Measurements from ENCODE around the gene KIF5A.

Gene KIF5A

DNA sequence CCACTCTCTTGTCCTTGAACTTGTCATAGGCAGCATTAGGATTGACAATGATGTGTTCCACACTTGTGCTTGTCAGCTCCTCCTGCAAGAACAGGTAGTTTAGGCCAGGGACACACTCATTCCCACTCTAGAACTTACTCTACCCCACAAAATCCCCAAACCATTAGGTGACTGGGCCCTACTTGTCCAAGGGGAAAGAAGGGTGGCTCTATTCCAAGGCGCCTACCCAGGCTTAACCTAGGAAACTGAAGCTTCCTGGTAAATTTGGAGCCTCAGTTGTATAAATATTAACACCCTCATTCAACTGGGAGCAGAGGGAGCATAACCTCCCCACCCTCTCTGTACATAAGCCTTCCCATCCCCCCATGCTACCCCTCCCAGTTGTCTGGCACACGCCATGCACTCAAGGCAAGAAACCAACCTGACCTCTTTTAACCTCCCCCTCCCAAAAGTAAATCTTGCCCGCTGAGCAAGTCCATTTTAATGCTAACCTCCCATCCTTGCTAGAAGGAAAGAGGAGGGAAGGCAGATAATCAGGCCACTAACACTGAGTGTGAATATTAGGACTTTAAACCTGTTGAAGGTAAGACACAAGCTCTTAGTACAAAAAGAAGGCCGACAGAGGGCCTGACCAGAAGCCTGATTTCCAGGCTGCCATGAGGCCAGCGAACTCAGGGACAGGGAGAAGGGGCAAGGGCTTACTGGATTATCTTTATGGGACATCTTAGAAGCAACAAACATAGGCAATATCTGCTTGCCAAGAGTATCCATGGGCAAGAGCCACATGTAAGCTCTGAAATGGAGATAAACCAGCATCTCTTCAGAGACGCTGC lies 13.9 kb upstream of the KIF5A start:
- DNase-seq (ENCODE audit: low spot score) = no peak

DNA sequence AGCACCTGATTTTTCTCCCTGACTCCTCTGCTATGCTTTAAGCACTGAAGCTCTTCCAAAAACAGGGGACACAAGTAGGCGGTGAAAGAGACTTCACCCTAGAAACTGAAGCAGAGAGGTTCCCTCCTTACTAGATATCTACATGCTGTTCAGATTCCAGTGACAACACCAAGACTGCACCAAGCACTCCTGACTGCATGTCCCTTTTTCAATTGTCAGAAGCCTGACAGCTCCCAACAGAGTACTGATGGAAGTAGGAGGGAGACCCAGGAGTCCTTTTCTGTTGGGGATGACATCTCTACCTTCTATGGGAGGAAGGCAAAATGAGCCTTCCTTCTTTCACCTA lies 13.3 kb upstream of the KIF5A start:
- DNase-seq (ENCODE audit: low spot score) = no peak

- DNase-seq (ENCODE audit: low spot score) = no peak
These were observed 10.6 kb upstream of the KIF5A start for GRCh38 chr12:57539134-57539768.

DNA sequence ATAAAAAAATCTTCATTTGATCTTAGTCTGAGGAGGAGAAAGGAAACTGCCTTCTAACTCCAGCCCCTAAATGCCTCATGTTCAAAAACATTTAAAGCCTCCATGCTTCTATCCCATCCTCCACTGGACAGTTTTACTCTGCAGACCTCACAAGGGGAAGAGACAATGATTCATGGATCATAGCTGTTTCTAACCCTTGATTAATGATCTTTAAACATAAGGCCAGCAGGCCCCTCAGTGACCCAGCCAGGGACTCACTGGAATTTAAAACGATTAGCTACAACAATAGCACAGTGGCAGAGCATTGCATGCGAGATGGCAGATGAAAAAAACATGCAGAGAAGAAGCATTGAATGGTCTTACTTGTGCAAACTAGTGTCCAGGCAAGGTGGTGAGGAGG lies 8.8 kb upstream of the KIF5A start:
- DNase-seq (ENCODE audit: low spot score) = no peak

GRCh38 chr12:57541717-57542116 lies 8.1 kb upstream of the KIF5A start:
- no peak for DNase-seq (ENCODE audit: low spot score)

DNA sequence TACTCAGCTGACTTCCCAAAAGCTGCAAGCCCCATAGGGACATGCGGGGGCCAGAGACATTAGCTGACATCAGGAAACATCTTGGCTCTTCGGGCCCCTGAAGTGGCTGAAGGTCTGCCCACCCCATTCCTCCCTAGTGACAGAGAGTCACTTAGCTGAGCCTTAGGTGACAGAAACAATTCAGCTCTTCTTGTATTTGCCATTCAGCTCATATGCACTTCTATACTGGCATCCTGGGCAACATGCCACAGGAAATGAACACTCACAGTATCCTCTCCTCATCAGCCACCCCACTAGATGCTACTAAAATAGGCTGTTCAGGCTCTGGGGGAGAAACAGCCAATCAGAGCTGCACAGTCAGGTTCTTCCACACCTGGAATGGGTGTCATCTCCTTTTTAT lies 6.3 kb upstream of the KIF5A start:
- DNase-seq (ENCODE audit: low spot score) = no peak

- DNase-seq (ENCODE audit: low spot score) = no peak
These were observed 3.9 kb upstream of the KIF5A start for GRCh38 chr12:57545809-57546437.

GRCh38 chr12:57546438-57547287 lies 3.2 kb upstream of the KIF5A start, which contains the start of gene DCTN2:
Gene DCTN2, minus strand, starts transcription at chr12:57547192. Its CDS starts 129 bp downstream, at chr12:57547063.
- peak; percentile 98 for DNase-seq (ENCODE audit: low spot score)

DNA sequence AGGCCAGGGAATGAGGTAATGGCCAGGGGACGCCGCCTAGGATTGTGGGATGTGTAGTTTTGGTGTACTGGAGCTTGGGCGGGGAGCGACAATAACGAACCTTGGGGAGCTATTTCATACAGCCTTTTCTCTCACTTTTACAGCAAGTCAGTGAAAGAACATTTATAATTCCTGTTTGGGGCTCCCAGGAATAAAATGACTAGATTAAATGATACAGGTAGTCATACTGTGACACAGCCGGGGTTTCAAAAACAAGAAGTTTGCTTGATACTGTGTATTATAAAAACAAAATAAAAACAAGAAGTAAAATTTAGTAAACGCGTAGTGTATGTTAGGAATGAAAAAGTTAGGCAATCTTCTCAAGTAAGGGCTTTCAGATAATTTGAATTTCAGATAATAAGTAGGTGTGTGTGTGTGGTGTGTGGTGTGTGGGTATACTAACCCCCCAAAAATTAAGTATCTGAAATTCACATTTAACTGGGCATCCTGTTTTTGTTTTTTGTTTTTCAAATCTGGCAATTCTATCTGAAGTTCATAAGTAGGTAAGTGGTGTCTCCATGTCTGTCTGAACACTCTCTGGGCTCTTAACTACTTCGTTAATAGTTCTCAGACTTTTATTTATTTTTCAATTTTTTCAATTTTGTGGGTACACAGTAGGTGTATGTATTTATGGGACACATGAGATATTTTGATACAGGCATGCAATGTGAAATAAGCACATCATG lies 2.4 kb upstream of the KIF5A start:
- DNase-seq (ENCODE audit: low spot score) = no peak

- no peak for DNase-seq (ENCODE audit: low spot score)
These were observed 1.9 kb upstream of the KIF5A start for GRCh38 chr12:57548013-57548315.

DNA sequence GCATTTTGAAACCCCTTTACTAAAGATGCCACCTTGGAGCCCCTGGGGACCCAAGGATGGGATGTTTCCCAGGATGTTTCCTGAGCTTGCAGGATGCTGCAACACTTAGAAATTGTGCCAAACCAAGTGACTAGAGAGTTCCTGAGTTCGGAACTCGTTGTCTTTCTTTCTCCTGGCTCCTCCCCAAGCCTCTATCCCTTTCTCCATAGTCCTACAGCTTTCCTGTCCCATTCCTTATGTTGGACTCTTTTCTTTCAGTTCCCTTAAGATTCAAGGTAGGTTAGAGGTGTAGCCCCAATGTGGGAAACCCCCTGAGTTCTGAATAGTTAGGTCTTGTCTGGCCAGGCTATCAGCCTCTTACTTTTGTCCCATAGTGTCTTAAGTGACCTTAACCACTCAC lies 1.4 kb upstream of the KIF5A start:
- DNase-seq (ENCODE audit: low spot score) = no peak

DNA sequence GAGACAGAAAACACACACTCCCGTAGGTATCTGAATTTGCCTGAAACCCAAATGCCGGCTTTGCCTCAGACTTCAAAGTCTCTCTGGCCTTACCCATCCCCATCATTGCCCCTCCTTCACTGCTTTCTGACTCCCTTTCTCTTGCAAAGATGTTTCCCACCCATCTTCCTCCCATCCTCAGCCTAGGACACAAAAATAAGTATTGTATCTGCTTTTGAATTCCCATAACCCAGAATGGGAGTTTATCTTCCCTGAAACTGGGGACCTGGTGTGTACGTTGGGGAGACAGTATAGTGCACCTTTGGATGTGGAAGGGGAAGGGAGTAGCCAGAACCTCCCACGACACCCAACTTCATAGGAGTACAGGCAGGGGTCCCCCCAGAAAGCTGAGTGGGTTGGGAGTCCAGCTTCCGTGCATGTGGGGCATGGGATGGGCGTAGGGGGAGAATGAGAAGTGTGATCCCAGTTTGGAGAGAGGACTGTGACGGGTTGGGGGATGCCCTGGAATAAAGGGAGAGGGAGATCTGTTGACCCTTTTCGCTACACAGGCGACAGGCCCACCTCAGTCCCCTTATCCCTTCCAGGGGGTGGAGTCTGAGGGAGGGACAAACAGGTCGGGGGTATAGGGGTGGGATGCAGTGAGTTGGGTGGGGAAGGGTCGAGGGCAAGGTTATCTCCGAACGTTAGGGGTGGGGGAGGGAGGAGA lies 488 bp upstream of the KIF5A start:
- no peak for DNase-seq (ENCODE audit: low spot score)

GRCh38 chr12:57550641-57551549 lies 1.1 kb downstream of the KIF5A start:
- DNase-seq (ENCODE audit: low spot score) = no peak

GRCh38 chr12:57551637-57552305 lies 1.9 kb downstream of the KIF5A start:
- DNase-seq (ENCODE audit: low spot score) = no peak

- no peak for DNase-seq (ENCODE audit: low spot score)
These were observed 2.4 kb downstream of the KIF5A start for GRCh38 chr12:57552306-57552651.

DNA sequence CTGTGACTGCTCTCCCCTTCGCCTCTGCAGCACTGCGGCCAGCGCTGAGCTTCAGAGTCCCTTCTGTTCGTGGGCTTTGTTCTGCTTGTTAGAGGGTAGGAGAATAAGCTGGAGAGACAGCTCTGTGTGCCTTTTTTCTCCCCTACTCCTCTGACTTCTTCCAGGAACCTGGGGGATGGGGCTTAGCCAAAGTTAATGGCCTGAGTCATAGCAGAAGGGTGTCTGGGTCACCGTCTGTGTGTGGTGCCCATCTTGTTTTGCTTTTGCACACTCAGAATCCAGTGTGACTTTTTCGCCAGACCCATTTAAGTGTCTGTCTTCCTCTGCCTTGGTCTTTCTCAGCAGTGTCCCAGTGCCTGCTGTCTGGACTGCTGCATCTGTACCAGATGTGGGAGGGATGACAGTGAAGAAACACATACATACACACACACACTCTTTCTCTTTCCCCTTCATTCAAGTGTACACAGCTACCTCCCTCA lies 3.0 kb downstream of the KIF5A start:
- DNase-seq (ENCODE audit: low spot score) = peak; percentile 68

- no peak for DNase-seq (ENCODE audit: low spot score)
These were observed 3.7 kb downstream of the KIF5A start for GRCh38 chr12:57553343-57554202.

GRCh38 chr12:57554453-57554852 lies 4.6 kb downstream of the KIF5A start:
- DNase-seq (ENCODE audit: low spot score) = no peak

DNA sequence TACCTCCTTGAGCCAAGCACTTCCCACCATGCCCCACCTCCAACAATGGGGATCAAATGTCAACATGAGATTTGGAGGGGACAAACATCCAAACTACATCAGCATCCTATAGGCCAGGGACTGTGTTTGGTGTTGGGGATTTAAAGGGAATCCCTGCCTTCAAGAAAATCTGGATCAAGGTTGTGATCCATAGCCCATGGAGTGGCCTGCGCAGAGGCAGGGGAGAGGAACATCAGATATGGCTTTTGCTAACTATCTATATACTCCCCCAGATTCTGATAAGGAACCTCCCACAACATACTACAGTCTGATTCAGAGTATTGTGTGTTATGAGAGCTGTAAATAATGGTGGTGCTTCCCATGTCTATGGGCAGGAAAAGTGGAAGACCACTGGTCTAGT lies 5.1 kb downstream of the KIF5A start:
- DNase-seq (ENCODE audit: low spot score) = no peak
